ENCODE data around the gene KRTCAP3. TPM values are rescaled to one million over a fixed set of nuclear protein-coding genes. Genes with fewer than 3 reads are reported as not detected.

KRTCAP3 gene
- total RNA-seq, 2 experiments from 2014 or later, result 1.9 to 6.9 TPM

GRCh38 chr2:27445615-27446014, 3.4 kb downstream of the KRTCAP3 start:
- H4K20me1 ChIP-seq (ENCODE audit: insufficient read depth, low read length), result no peaks in the 10 kb centered on the region
- no peaks in the 10 kb centered on the region for H3K4me1 ChIP-seq (ENCODE audit: insufficient read depth, low read length, poor library complexity, severe bottlenecking)
- H3K4me2 ChIP-seq (ENCODE audit: low read length), result no peak overlapping the region
- no peaks in the 10 kb centered on the region for H3K79me2 ChIP-seq (ENCODE audit: insufficient read depth, low read depth, low read length)
- H3K9me3 ChIP-seq (ENCODE audit: low read length), result no peaks in the 10 kb centered on the region
- no TSS peak for BruUV-seq (replicated peaks)
- intact Hi-C loops (cut with micrococcal nuclease; ENCODE audit: unreplicated experiment), result no loop called here
- ChIA-PET CTCF (ENCODE audit: unreplicated experiment) (no interaction called here), POLR2A (interaction anchor here (0.7 kb wide), 1 partner anchor 26 kb away, joined by 3 read pairs; no protein-coding TSS in a partner anchor)
- no peak for DNase-seq (ENCODE audit: low spot score)
- no peak overlapping the region for H3K27ac ChIP-seq (ENCODE audit: low read depth, low read length, poor library complexity, severe bottlenecking)
- TF ChIP-seq EZH2phosphoT487 (IDR thresholded peaks at IDR 0.05; ENCODE audit: borderline replicate concordance, low read depth, low read length) (no peak), CTCF (conservative IDR thresholded peaks at IDR 0.05; ENCODE audit: low read length) (no peak)
- no peak overlapping the region for H3K4me3 ChIP-seq (ENCODE audit: low read depth, low read length, poor library complexity, severe bottlenecking)
- peaks cover 24% of the 10 kb centered on the region; the same call in 1 of the 2 replicates for H3K36me3 ChIP-seq (ENCODE audit: insufficient read depth, low read length)
- no peak overlapping the region for H2AFZ ChIP-seq (ENCODE audit: low read length)
- H3K9me2 ChIP-seq (ENCODE audit: insufficient read depth, low read length), result no peaks in the 10 kb centered on the region

- Histone ChIP-seq H3K9me3 (ENCODE audit: low read length) (no peaks in the 10 kb centered on the region), H3K36me3 (ENCODE audit: insufficient read depth, low read length) (peaks cover 20% of the 10 kb centered on the region; the same call in 1 of the 2 replicates), H3K4me2 (ENCODE audit: low read length) (no peak overlapping the region), H3K4me1 (ENCODE audit: insufficient read depth, low read length, poor library complexity, severe bottlenecking) (no peaks in the 10 kb centered on the region), H4K20me1 (ENCODE audit: insufficient read depth, low read length) (no peaks in the 10 kb centered on the region), H3K27ac (ENCODE audit: low read depth, low read length, poor library complexity, severe bottlenecking) (no peak overlapping the region), H3K79me2 (ENCODE audit: insufficient read depth, low read depth, low read length) (no peaks in the 10 kb centered on the region), H2AFZ (ENCODE audit: low read length) (no peak overlapping the region), H3K9me2 (ENCODE audit: insufficient read depth, low read length) (no peaks in the 10 kb centered on the region), H3K4me3 (ENCODE audit: low read depth, low read length, poor library complexity, severe bottlenecking) (no peak overlapping the region)
- no peak for TF ChIP-seq EZH2phosphoT487 (IDR thresholded peaks at IDR 0.05; ENCODE audit: borderline replicate concordance, low read depth, low read length)
- no peak for TF ChIP-seq CTCF (conservative IDR thresholded peaks at IDR 0.05; ENCODE audit: low read length)
- BruUV-seq (replicated peaks), result no TSS peak
- intact Hi-C loops (cut with micrococcal nuclease; ENCODE audit: unreplicated experiment), result no loop called here
- CTCF ChIA-PET (ENCODE audit: unreplicated experiment), result no interaction called here
- DNase-seq (ENCODE audit: low spot score), result no peak
- POLR2A ChIA-PET, result interaction anchor here (0.6 kb wide), 1 partner anchor 10 kb away, joined by 3 read pairs; no protein-coding TSS in a partner anchor
These were observed 3.9 kb downstream of the KRTCAP3 start for GRCh38 chr2:27446057-27446456.

GRCh38 chr2:27448381-27448780, 6.2 kb downstream of the KRTCAP3 start:
- POLR2A ChIA-PET, result no interaction called here

More at GRCh38 chr2:27448381-27448780, 6.2 kb downstream of the KRTCAP3 start:
- no peak for DNase-seq (ENCODE audit: low spot score)
- Histone ChIP-seq H3K4me1 (ENCODE audit: insufficient read depth, low read length, poor library complexity, severe bottlenecking) (no peaks in the 10 kb centered on the region), H3K4me3 (ENCODE audit: low read depth, low read length, poor library complexity, severe bottlenecking) (no peak overlapping the region), H4K20me1 (ENCODE audit: insufficient read depth, low read length) (no peaks in the 10 kb centered on the region), H3K9me3 (ENCODE audit: low read length) (no peaks in the 10 kb centered on the region), H2AFZ (ENCODE audit: low read length) (no peak overlapping the region), H3K36me3 (ENCODE audit: insufficient read depth, low read length) (no peaks in the 10 kb centered on the region), H3K9me2 (ENCODE audit: insufficient read depth, low read length) (no peaks in the 10 kb centered on the region), H3K27ac (ENCODE audit: low read depth, low read length, poor library complexity, severe bottlenecking) (no peak overlapping the region), H3K4me2 (ENCODE audit: low read length) (no peak overlapping the region), H3K79me2 (ENCODE audit: insufficient read depth, low read depth, low read length) (no peaks in the 10 kb centered on the region)
- CTCF ChIA-PET (ENCODE audit: unreplicated experiment), result interaction anchor here (1.0 kb wide), 1 partner anchor 14 kb away, joined by 3 read pairs; no protein-coding TSS in a partner anchor
- no peak for TF ChIP-seq CTCF (conservative IDR thresholded peaks at IDR 0.05; ENCODE audit: low read length)
- no peak for TF ChIP-seq EZH2phosphoT487 (IDR thresholded peaks at IDR 0.05; ENCODE audit: borderline replicate concordance, low read depth, low read length)
- intact Hi-C loops (cut with micrococcal nuclease; ENCODE audit: unreplicated experiment), result no loop called here
- BruUV-seq (replicated peaks), result no TSS peak

Measured in OCI-LY7 (cell line).